Fibroblast of peridontal ligament (primary cell): ENCODE measurements around the gene SFTPD.
"Not testable (repeated sequence)": the region's sequence is repeated elsewhere in the genome, so short reads cannot be mapped to it uniquely, and the experiment has no call there.

Experiments used
- DNase-seq: peaks from one replicate; pipeline ENCODE4 v3.0.0-alpha.2; 2010; ENCODE audit errors: extremely low read depth

Gene SFTPD

DNA sequence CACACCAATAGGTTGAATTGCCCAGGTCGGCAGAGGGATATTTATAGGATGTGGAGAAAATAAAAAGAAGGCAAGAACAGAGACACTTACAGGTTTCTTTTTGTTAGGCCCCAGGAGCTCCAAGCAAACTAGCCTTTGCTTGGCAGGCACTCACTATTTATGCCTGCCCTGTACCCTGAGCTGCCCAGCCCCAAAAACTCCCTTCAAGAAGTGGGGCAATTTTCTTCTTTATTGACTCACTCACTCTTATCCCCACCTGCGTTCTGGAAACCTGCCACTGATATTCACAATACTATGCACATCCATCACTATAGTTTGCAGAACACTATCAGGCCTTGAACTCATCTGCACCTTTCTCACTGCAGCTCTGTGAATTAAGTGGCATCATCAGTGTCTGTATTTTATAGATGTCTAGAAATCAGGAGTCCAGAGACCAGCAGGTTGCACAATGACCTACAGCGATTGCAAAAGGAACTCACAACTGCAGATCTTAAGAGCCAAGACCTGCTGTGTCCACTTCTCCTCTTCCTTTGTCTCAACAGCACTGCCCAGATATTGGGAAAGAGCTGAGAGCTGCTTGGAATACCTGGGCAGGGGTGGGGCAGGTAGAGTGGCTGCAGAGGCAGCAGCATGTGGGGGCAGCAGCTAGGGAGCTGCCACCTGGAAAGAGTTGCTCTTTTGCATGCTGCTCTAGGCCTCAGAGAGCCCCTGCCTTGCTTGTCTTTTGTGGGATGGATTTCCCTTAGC, at the start of gene SFTPD:
TSS of gene SFTPD (minus strand) at position 130 of the 747 bp plus-strand sequence. CDS start 2,446 bp downstream, outside the sequence.
- DNase-seq = no peak

DNA sequence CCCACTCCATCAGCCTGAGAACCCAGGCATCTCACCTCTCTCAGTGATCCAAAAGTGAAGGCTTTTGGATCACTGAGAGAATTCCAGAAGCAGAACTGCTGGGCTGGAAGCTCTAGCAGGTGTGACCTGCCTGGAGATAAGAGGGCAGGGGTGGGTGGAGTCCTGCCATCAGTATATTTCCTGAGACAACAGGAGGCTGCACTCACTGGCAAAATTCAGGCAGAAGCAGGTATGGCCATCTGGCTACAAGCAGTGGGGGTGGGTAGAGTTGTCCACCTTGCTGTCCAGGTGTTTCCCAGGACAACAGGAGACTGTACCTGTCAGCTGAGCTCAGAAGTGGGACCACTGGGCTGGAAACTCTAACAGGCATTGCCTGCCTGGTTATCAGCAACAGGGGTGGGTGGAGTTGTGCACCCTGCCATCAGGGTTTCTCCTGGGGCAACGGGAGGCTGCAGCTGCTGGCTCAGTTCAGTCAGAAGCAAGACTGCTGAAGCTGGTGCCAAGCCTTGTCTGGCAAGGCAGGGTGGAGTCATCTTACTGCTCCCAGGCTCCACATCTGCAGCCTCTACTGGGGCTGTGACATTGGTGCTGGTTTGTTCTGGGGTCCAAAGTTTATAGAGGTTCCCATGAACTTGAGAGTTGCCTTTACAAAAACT, 47.2 kb upstream of the SFTPD start:
- no peak for DNase-seq

DNA sequence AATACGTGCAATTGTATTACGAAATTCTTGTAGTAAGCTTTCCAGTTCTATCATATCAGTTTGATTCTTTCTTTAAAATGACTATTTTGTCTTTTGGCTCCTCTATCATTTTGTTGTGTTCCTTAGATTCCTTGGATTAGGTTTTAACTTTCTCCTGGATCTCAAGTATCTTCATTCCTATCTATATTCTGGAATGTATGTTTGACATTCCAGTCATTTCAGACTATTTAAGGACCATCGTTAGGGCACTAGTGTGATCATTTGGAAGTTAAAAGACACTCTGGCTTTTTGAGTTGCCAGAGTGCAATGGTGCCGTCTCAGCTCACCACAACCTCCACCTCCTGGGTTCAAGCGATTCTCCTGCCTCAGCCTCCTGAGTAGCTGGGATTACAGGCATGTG, 45.7 kb upstream of the SFTPD start:
- DNase-seq = no peak

DNA sequence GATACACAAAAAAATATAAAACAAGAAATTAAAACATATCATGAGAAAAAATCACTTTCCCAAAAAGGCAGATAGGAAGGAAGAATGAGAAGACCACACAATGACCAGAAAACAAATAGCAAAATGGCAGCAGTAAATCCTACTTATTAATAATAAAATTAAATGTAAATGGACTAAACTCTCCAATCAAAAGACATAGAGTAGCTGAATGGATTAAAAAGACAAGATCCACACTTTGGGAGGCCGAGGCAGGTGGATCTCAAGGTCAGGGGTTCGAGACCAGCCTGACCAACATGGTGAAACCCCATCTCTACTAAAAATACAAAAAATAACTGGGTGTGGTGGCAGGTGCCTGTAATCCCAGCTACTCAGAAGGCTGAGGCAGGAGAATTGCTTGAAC, 39.3 kb upstream of the SFTPD start:
- not testable (repeated sequence) for DNase-seq

DNA sequence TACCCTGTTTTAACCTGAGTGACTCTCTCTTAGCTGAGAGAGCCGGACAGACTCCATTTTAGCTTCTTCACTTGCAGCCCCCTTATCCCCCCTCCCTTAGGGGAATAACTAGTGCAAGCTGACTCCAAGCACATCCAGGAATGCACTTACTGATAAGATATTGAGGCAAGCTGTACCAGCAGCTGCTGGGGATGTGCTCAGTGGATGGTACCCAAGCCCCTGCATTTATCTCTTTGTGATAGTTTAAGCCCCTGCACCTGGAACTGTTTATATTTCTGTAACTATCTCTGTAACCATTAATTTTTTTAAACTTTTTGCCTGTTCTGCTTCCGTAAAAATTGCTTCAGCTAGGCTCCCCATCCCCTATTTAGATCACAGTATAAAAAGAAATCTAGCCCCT, 37.8 kb upstream of the SFTPD start:
- not testable (repeated sequence) for DNase-seq

DNA sequence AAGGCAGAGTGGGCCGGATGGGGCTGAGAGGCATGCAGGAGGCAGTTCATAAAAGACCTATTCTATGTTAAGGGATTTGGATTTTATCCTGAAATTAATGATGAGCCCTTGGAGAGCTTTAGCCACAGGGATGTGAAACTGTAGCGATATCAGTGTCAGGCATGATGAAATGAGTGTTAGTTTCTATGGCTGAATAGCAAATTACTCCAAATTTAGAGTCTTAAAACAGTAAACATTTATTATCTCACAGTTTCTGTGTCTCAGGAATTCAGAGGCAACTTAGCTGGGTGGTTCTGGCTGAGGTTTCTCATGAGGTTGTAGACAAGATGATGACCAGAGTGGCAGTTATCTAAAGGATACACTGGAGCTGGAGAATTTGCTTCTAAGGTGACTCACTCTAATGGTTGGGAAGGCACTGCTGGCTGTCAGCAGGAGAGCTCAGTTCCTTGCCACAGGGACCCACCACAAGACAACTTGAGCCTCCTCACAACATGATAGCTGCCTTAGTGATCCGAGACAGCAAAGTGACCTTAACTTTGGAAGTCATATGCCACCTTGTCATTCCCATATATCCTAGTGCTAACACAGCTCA, 36.7 kb upstream of the SFTPD start:
- no peak for DNase-seq

DNA sequence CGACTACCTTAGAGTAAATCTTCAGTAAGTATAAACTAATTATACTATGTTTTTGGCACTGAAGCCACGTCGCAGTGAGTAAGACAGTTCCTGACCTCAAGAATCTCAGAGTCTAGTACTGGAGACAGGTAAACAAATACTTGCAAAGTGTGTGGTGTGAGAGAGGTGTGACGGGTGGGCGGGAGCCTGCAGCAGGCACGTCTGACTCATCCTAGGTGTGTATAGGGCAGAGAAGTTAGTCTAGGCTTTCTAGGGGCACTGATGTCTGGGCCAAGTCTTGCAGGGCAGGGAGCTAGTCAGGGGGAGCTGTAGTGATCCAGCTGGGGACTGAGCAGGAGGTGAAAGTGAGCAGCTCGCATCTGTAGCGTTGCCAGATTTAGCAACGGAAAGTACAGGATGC, 35.9 kb upstream of the SFTPD start:
- no peak for DNase-seq

DNA sequence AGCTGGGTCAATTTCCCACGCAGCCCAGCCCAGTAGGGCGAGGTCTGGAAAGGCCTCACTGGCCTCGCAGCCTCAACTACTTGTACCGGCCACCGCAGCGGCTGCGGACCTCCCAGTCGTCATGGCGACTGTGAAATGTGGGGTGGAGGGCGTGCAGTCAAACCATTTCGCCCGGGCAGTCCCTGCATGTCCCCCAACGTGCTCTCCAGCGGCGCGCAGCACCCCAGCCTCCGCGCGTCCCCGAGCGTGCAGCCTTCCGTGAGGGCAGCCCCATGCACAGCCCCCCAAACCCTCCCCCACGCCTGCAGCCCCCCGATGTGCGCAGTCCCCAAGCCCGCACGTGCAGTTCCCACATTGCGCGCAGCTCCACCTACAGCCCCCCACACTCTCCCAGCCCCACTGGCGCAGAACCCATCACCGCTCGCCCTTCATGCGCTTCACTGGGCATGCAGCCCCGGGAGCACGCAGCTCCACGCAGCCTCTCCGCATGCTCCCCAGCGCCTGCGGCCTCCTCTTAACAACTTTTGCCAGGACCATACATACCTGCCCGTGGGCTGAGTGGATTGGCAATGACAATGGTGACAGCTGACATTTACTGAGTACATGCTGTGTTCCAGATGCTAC, 34.5 kb upstream of the SFTPD start:
- no peak for DNase-seq

DNA sequence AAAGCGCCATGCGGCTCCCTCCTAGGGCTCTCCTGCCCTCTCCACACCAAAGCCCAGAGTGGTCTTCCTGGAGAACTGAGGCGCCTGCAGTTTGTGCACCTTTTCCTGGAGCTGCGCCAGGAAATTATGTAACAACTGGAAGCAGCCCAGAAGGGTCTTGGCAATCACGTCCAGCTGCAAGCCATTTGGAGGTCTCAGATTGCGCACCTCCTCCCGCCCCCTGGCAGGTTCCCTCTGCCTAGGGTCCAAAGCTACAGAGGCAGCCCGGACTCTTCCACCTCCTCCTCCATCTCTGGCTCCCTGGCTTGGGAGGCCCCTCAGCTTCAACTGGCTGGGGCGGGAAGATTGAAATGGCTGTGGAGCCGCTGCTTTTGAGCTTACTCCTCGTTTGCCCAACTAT, 34.0 kb upstream of the SFTPD start:
- no peak for DNase-seq

DNA sequence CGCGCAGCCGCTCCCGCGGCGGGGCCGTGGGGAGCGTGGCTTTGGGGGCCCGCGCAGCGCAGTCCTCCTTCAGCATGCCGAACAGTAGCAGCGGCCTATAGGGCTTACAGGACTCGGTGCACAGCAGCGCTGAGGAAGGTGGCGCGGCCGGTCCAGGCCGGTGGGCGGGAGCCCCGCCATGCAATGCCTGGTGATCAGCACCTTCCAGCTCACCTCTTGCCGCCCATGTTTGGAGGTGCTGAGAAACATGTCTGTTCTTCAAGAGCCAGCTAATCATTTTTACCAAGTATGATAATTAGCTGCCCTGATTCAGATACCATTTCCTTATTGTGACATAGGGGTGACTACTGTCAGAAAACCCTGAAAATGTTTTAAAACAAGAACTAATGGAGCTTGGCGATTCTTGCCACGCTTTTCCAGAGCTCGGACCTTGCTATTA, 33.5 kb upstream of the SFTPD start:
- no peak for DNase-seq

DNA sequence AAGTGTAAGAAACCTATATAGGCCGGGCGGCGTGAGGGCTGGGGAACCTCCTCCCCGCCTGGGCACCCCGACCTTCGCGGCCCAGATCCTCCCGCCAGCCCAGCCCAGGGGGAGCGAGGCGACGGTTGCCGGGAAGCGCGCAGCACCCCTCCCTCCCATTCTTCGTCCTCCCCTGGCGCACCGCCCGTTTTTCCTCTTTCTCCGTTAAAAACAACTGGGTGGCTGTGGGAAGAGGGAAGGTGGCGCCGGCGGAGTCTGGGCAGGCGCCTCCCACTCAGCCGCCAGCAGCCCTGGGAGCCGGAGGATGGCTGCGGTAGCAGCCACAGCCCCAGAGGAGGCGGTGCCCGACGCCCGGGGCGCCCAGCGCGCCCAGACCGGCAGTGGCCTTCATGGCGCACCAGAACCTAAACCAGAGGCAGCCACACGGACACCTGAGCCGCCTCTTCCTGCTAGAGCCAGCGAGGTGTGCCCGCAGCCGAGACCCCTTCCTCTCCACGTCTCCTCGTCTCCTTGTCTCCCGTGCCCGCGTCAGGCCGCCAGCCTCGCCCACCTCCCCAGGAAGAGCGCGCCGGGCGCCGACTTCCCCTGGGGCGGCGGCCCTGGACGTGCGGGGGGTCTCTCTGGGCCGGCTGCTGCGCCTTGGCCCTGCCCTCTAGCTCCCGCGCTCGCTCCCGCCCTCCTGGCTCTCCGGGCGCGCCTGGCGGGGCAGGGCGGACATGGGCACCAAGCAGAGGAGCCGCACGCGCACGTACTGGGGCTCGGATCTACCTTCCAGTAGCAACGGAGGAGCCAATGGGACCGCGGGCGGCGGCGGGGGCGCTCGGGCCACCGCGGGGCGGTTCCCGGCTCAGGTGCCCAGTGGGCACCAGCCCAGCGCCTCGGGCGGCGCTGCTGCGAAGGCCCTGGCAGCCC, 32.8 kb upstream of the SFTPD start:
- DNase-seq = no peak

DNA sequence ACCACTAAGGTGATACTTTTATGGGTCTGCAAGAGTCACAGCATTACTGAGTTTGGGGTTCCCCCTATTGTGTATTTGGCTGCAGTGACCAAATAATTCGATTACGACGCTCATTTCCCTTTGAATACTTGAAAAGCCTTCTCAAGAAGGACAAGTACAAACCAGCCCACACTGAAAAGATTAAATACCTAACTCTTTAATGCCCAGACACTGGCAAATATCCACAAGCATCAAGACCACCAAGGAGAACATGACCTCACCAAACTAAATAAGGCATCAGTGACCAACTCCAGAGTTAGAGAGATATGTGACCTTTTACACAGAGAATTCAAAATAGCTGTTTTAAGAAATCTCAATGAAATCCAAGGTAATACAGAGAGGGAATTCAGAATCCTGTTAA, 31.8 kb upstream of the SFTPD start:
- DNase-seq = no peak

DNA sequence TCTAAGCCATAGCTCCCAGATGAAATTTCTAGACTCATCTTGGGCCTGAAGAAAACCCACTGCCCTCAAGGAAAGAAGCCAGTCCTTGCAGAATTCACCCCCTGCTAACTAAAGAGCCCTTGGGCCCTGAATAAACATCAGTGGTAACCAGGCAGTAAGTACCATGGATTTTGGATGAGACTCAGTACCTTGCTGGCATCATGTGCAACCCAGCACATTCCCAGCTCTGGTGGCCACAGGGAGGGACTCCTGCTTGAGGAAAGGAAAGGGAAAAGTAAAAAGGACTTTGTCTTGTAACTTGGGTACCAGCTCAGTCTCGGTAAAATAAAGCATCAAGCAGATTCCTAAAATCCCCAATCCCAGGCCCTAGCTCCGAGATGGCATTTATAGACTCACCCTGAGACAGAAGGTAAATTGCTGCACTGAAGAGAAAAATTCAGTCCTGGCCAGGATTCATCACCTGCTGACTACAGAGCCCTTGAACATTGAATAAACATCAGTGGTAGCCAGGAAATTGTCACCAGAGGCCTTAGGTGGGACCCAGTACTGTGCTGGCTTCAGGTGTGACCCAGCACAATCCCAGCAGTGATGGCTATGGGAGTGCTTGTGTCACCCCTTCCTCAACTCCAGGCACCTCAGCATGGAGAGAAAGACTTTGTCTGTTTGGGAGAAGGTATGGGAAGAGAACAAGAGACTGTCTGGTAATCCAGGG, 31.2 kb upstream of the SFTPD start:
- no peak for DNase-seq

DNA sequence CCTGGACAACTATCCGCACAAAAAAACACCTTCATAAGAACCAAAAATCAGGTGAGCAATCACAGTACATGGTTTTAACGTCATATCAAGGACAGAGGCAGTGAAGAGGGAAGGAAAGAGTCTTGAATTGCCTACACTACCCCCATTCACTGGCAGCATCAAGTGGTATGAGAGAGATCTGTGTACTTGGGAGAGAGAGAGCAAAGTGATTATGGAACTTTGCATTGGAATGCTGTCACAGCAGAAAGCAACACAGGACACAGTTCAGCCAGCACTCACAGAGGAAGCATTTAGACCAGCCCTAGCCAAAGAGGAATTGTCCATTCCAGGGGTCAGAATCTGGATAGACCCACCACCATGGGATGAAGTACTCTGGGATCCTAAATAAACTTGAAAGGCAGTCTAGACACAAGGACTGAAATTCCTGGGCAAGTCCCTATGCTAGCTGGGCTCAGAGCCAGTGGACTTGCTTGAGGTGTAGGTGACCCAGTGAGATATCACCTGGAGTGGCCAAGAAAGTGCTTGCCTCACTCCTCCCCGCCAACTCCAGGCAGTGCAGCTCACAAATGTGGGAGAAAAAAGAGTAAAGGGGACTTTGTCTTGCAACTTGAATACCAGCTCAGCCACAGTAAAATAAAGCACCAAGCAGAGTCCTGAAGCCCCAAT, 30.5 kb upstream of the SFTPD start:
- no peak for DNase-seq

DNA sequence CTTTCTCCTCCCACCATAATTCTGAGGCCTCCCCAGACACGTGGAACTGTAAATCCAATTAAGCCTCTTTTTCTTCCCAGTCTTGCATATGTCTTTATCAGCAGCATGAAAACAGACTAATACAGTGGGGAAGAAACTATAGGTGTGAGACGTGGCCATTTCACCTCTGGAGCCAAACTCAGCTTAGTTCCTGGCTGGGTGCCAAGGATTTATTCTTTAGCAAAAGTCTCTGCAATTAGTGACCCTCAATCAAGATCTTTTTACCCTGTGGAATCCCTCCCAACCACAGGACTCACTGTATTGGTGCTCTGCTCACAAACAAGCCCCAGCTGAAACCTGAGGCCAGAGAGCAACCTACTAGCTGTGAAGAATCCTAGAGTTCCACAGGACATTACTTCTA, 28.1 kb upstream of the SFTPD start:
- DNase-seq = no peak

DNA sequence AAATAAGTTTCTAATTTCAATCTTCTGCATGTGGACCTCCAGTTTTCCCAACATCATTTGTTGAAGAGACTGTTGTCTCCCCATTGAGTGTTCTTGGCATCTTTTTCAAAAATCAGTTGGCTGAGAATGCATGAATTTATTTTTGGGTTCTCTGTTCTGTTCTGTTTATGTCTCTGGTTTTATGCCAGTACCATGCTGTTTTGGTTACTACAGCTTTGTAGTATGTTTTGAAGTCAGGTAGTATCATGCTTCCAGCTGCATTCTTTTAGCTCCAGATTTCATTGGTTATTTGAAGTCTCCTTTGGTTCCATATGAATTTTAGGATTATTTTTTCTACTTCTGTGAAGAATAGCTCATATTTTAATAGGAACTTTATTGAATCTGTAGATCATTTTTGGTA, 21.2 kb upstream of the SFTPD start:
- DNase-seq = no peak

DNA sequence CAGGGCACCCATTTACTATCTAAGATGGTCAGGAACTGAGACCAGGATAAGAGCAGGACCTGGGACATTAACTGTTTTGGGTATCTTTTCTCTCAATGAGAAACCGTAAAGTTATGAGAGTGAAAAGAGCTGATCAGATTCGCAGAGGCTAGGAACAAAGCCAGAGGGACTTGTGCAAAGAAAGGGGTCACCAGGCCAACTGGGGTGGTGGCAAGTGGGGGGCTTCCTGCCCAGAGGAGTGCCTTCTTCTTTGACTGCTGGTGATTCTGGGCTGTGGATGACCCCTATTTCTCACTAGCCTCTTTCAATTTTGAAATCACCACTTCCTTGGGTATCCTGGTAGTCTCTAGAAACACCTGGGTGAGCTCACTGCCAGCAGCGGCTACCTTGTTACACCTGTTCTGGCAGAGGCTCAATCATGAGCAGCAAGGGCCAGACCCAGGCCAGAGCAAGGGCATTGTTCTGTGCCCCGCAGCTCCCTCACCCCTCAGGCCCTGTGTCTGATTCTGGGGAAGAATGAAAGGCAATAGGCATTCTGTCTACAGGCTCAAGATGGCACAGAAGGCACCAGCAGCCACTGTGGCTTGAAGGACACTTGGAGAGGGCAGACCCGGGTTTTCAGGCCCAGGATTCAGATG, 999 bp downstream of the SFTPD start:
- no peak for DNase-seq

DNA sequence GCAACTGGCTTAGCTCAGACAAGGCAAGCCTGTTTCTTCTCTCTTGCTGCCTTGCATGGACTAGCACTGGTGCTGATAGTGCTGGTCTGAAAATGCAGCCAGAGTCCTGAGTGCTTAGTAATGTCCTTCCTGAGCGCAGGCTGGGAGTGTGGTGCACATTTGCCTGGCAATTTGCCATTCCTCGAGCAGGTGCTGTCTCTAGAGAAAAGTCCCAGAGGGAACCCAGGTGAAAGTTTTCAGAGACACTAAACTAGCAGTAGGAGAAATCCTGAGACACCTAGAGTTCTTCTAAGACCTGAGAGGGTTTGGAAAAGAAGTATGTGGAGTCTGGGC, 1.9 kb downstream of the SFTPD start:
- no peak for DNase-seq

DNA sequence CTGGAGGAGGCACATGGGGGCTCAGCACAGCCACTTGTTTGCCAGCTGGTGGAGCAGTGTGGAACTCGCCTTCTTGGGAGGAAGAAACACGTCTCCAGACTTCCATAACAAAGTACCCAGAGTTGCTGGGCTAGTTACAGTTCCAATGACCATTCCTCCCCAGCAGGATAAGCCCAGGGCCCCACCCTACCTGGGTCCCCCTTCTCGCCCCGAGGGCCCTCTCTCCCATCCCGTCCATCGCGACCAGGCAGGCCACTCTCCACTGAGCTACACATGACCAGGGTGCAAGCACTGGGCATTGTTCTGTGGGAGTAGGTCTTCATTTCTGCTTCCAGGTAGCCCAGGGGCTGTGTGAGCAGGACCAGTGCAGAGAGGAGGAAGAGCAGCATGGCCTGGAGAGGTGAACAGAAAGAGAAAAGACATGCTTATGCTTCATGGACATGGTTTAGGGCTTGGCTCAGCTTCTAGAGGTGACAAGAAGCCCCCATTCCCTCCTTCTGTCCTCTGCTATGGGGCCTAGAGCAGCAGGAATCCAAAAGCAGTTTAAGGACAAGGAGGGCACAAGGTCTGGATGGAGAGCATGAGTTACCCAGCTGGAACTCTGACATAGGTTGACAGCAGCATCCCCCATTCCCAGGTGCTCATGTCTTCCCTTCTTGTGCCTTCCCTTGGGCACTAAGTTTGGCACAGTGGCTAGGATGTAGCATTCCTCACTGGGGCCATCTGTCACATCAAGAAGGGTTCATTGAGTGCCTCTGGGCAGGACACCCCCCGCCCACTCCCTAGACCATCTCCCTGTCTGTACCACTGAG, 2.4 kb downstream of the SFTPD start:
- no peak for DNase-seq
